Lower leg skin (tissue), 3 donors: ENCODE data around the gene CALHM5.

Experiments used
- CTCF ChIP-seq, 3 donors: fragments of 450-650 bp; IDR thresholded peaks; one replicate each; pipeline ENCODE4 v1.5.1; 2016; ENCODE audit warnings: antibody characterized with exemption in 3 of 3, mild to moderate bottlenecking in 3 of 3, moderate library complexity in 2 of 3
- POLR2A ChIP-seq, 2 donors: fragments of 450-650 bp; IDR thresholded peaks; one replicate each; pipeline ENCODE4 v1.6.1; 2016 to 2017; ENCODE audit warnings: antibody characterized with exemption in 2 of 2, mild to moderate bottlenecking in 1 of 2, moderate library complexity in 1 of 2

GRCh38 chr6:116564921-116565872 is 53.8 kb downstream of the CALHM5 start:
- TF ChIP-seq CTCF (IDR thresholded peaks at IDR 0.05) (no peak), POLR2A (IDR thresholded peaks at IDR 0.05) (no peak)
